ENCODE data around the gene CDH13.

The CDH13 gene

DNA sequence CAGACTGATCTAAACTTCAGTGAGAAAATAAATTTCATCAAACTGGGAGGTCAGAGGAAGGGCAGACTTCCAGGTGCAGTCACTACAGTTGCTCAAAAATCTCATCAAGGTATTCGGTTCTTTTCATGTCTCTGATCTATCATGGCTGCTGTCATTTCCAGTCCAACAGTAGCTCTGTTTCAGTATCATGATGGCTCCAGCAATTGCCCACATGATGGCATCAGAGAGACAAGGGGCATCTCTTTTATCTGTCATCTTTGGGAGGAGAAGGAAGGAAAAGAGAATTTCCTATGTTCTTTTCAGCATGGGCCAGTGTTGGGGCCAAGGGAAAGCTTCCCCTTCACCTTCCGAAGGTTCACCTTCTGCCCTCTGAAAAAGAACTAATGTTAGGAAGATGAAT lies 676.1 kb downstream of the CDH13 start:
- no peak overlapping the region for H3K4me3 ChIP-seq (ENCODE audit: low read depth in 1 of 2, low read length in 2 of 2)
- no peaks in the 10 kb centered on the region for H3K79me2 ChIP-seq (ENCODE audit: insufficient read depth, low read length)
- no peaks in the 10 kb centered on the region for H3K9me3 ChIP-seq (ENCODE audit: insufficient read depth, low read length, severe bottlenecking)
- H3K27me3 ChIP-seq (ENCODE audit: insufficient read depth, low read length, poor library complexity) = no peaks in the 10 kb centered on the region
- H3K4me1 ChIP-seq (ENCODE audit: insufficient read depth, low read length) = no peaks in the 10 kb centered on the region
- ATAC-seq (ENCODE audit: insufficient read depth, low read depth) (no peak), DNase-seq (no peak)
- H3K4me2 ChIP-seq (ENCODE audit: insufficient read depth, low read length) = no peak overlapping the region
- H4K20me1 ChIP-seq (ENCODE audit: insufficient read depth, low read length) = no peaks in the 10 kb centered on the region
- H3K36me3 ChIP-seq (ENCODE audit: insufficient read depth, low read length) = no peaks in the 10 kb centered on the region
- TF ChIP-seq EZH2 (IDR thresholded peaks at IDR 0.05; ENCODE audit: borderline replicate concordance, low read depth, low read length, severe bottlenecking) = no peak
- H3K27ac ChIP-seq (ENCODE audit: low read length) = no peak overlapping the region
- no peak overlapping the region for H2AFZ ChIP-seq (ENCODE audit: low read depth, low read length)
- H3K9ac ChIP-seq (ENCODE audit: low read depth, low read length) = no peak overlapping the region

DNA sequence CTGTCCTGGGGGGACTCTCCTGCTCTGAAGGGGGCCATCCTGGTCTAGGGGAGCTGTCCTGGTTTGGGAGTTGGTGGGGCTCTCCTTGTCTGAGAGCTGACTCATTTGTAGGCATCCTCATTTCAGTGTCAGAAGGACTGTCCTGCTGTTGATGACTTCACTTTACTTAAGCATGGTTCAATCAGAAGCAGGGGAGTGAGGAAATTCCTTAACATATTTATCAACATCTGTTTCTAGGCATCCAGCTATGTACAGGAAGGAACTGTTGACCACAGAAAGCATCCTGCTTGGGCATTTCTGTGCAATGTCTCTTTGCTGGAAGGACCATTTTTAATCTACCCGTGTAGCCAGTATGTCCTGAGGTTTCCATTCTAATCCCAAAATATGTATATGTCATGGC lies 678.3 kb downstream of the CDH13 start:
- DNase-seq (no peak), ATAC-seq (ENCODE audit: insufficient read depth, low read depth) (no peak)
- no peaks in the 10 kb centered on the region for H3K4me1 ChIP-seq (ENCODE audit: insufficient read depth, low read length)
- TF ChIP-seq, protein P1, sequence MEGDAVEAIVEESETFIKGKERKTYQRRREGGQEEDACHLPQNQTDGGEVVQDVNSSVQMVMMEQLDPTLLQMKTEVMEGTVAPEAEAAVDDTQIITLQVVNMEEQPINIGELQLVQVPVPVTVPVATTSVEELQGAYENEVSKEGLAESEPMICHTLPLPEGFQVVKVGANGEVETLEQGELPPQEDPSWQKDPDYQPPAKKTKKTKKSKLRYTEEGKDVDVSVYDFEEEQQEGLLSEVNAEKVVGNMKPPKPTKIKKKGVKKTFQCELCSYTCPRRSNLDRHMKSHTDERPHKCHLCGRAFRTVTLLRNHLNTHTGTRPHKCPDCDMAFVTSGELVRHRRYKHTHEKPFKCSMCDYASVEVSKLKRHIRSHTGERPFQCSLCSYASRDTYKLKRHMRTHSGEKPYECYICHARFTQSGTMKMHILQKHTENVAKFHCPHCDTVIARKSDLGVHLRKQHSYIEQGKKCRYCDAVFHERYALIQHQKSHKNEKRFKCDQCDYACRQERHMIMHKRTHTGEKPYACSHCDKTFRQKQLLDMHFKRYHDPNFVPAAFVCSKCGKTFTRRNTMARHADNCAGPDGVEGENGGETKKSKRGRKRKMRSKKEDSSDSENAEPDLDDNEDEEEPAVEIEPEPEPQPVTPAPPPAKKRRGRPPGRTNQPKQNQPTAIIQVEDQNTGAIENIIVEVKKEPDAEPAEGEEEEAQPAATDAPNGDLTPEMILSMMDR (IDR thresholded peaks at IDR 0.05; ENCODE audit: borderline replicate concordance, extremely low read depth, low read length, poor library complexity, severe bottlenecking) = no peak
- H4K20me1 ChIP-seq (ENCODE audit: insufficient read depth, low read length) = no peaks in the 10 kb centered on the region
- H3K27ac ChIP-seq (ENCODE audit: low read length) = no peak overlapping the region
- H3K4me2 ChIP-seq (ENCODE audit: insufficient read depth, low read length) = no peak overlapping the region
- H3K36me3 ChIP-seq (ENCODE audit: insufficient read depth, low read length) = no peaks in the 10 kb centered on the region
- H3K27me3 ChIP-seq (ENCODE audit: insufficient read depth, low read length, poor library complexity) = no peaks in the 10 kb centered on the region
- H3K79me2 ChIP-seq (ENCODE audit: insufficient read depth, low read length) = no peaks in the 10 kb centered on the region
- no peaks in the 10 kb centered on the region for H3K9me3 ChIP-seq (ENCODE audit: insufficient read depth, low read length, severe bottlenecking)
- H3K4me3 ChIP-seq (ENCODE audit: low read depth in 1 of 2, low read length in 2 of 2) = no peak overlapping the region
- H2AFZ ChIP-seq (ENCODE audit: low read depth, low read length) = no peak overlapping the region
- H3K9ac ChIP-seq (ENCODE audit: low read depth, low read length) = no peak overlapping the region

DNA sequence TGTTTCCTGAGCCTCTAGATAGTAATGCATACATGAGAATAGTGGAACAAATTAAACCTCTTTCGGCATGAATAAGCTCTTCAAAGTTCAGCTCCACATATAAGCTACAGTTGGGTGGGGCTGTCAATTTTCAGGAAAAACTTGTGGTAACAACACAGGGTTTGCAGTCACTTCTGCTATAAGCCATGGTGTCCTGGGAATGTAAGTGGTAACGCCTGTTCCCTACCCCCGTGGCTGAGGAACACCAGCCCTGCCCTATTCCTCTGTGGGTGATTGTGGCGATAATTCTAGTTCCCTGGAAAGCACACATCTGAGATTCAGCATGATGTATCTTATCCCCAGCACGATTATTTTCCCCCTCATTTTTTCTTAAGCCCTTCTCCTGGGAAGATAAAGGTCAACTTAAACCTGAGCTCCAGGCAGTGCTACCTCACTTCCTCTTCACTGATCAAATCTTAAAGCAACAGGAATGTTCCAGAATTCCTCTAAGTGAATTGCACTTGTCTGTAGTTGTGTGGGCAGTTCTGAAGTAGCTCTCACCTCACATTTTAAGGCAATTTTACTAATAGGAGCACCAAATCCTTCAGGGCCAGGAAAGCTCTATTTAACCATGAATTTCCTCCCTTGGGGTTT lies 680.3 kb downstream of the CDH13 start:
- Histone ChIP-seq H2AFZ (ENCODE audit: low read depth, low read length) (no peak overlapping the region), H3K4me3 (ENCODE audit: low read depth in 1 of 2, low read length in 2 of 2) (no peak overlapping the region), H3K9ac (ENCODE audit: low read depth, low read length) (no peak overlapping the region), H3K4me2 (ENCODE audit: insufficient read depth, low read length) (no peak overlapping the region), H4K20me1 (ENCODE audit: insufficient read depth, low read length) (no peaks in the 10 kb centered on the region), H3K9me3 (ENCODE audit: insufficient read depth, low read length, severe bottlenecking) (no peaks in the 10 kb centered on the region), H3K79me2 (ENCODE audit: insufficient read depth, low read length) (no peaks in the 10 kb centered on the region), H3K27me3 (ENCODE audit: insufficient read depth, low read length, poor library complexity) (peaks cover 3% of the 10 kb centered on the region), H3K27ac (ENCODE audit: low read length) (no peak overlapping the region), H3K4me1 (ENCODE audit: insufficient read depth, low read length) (no peaks in the 10 kb centered on the region), H3K36me3 (ENCODE audit: insufficient read depth, low read length) (no peaks in the 10 kb centered on the region)
- ATAC-seq (ENCODE audit: insufficient read depth, low read depth) (no peak), DNase-seq (no peak)
- TF ChIP-seq, protein P1 (IDR thresholded peaks at IDR 0.05; ENCODE audit: borderline replicate concordance, extremely low read depth, low read length, poor library complexity, severe bottlenecking) = no peak
- no peak for TF ChIP-seq EZH2 (IDR thresholded peaks at IDR 0.05; ENCODE audit: borderline replicate concordance, low read depth, low read length, severe bottlenecking)

DNA sequence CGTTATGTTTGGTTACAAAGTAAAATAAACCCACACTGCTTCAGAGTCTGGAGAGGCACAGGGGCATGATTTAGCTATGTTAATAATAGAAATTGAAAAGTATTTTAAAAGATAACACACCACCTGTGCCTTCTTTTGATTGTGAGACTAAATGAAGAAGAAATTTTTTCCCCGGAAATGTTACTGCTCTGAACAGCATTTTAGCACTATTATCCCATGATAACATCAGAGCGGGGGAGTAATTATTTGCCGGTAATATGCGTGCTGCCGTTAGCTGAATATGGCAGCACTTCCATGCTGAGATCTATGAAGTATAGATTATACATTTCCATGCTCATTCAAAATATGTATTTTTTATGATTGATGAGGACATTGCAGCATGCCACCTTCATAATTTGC lies 680.8 kb downstream of the CDH13 start:
- Histone ChIP-seq H4K20me1 (ENCODE audit: insufficient read depth, low read length) (no peaks in the 10 kb centered on the region), H3K79me2 (ENCODE audit: insufficient read depth, low read length) (no peaks in the 10 kb centered on the region), H3K9me3 (ENCODE audit: insufficient read depth, low read length, severe bottlenecking) (no peaks in the 10 kb centered on the region), H3K36me3 (ENCODE audit: insufficient read depth, low read length) (no peaks in the 10 kb centered on the region), H3K4me1 (ENCODE audit: insufficient read depth, low read length) (no peaks in the 10 kb centered on the region), H2AFZ (ENCODE audit: low read depth, low read length) (no peak overlapping the region), H3K27ac (ENCODE audit: low read length) (no peak overlapping the region), H3K27me3 (ENCODE audit: insufficient read depth, low read length, poor library complexity) (peaks cover 3% of the 10 kb centered on the region), H3K4me2 (ENCODE audit: insufficient read depth, low read length) (no peak overlapping the region), H3K9ac (ENCODE audit: low read depth, low read length) (no peak overlapping the region), H3K4me3 (ENCODE audit: low read depth in 1 of 2, low read length in 2 of 2) (no peak overlapping the region)
- DNase-seq (no peak), ATAC-seq (ENCODE audit: insufficient read depth, low read depth) (no peak)
- TF ChIP-seq, protein P1 (IDR thresholded peaks at IDR 0.05; ENCODE audit: borderline replicate concordance, extremely low read depth, low read length, poor library complexity, severe bottlenecking) = no peak
- TF ChIP-seq EZH2 (IDR thresholded peaks at IDR 0.05; ENCODE audit: borderline replicate concordance, low read depth, low read length, severe bottlenecking) = no peak
